Sigmoid colon (tissue), 4 donors: ENCODE measurements around the gene PSMD4.

Experiments
- CTCF ChIP-seq, 4 experiments: fragments of 450-650 bp in 3 of 4; fragments of 200-600 bp in 1 of 4; IDR thresholded peaks; one replicate each; pipeline ENCODE4 v1.5.1; 2016 to 2019; ENCODE audit warnings: antibody characterized with exemption in 4 of 4, mild to moderate bottlenecking in 3 of 4, moderate library complexity in 2 of 4
- EP300 ChIP-seq, 4 donors: sonication (generic); formaldehyde crosslinking; IDR thresholded peaks; one replicate each; pipeline ENCODE4 v1.6.1; 2017; ENCODE audit warnings: antibody characterized with exemption in 4 of 4
- POLR2A ChIP-seq, 2 donors: fragments of 450-650 bp; IDR thresholded peaks; one replicate each; pipeline ENCODE4 v1.6.1; 2016; ENCODE audit warnings: antibody characterized with exemption in 2 of 2, mild to moderate bottlenecking in 2 of 2, moderate library complexity in 2 of 2
- POLR2AphosphoS5 ChIP-seq, 4 donors: sonication (generic); formaldehyde crosslinking; IDR thresholded peaks; one replicate each; pipeline ENCODE4 v1.6.1; 2017; ENCODE audit warnings: antibody characterized with exemption in 4 of 4

DNA sequence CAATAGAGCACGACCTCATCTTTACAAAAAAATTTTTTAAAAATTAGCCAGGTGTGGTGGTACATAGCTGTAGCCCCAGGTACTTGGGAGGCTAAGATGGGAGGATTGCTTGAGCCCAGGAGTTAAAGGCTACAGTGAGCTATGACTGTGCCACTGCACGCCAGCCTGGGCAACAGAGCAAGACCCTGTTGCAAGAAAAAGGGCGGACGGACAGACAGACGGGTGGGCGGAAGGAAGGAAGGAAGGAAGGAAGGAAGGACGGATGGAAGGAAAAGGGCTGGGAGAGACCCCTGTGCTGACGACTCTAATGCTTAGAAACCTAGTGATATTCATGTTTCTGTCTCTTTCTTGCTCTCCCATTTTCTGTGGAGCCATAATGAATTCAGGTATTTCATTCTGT is 58.3 kb downstream of the PSMD4 start:
- no peak for TF ChIP-seq EP300 (IDR thresholded peaks at IDR 0.05)
- no peak for TF ChIP-seq POLR2AphosphoS5 (IDR thresholded peaks at IDR 0.05)
- TF ChIP-seq CTCF (IDR thresholded peaks at IDR 0.05) = no peak
- no peak for TF ChIP-seq POLR2A (IDR thresholded peaks at IDR 0.05)
